ENCODE results near the gene FNIP1.
"Not testable (repeated sequence)": the region's sequence is repeated elsewhere in the genome, so short reads cannot be mapped to it uniquely, and the experiment has no call there.

FNIP1 gene

GRCh38 chr5:131786900-131787692 is 9.7 kb downstream of the FNIP1 start:
- no peak for DNase-seq (ENCODE audit: low spot score)

GRCh38 chr5:131786036-131786435 is 10.8 kb downstream of the FNIP1 start:
- no peak for DNase-seq (ENCODE audit: low spot score)

GRCh38 chr5:131783874-131784273 is 12.9 kb downstream of the FNIP1 start:
- no peak for DNase-seq (ENCODE audit: low spot score)

- no peak for DNase-seq (ENCODE audit: low spot score)
Observed at GRCh38 chr5:131783357-131783756, 13.5 kb downstream of the FNIP1 start.

- no peak for DNase-seq (ENCODE audit: low spot score)
Observed at GRCh38 chr5:131782717-131783116, 14.1 kb downstream of the FNIP1 start.

GRCh38 chr5:131778141-131778540 is 18.7 kb downstream of the FNIP1 start:
- not testable (repeated sequence) for DNase-seq (ENCODE audit: low spot score)

- DNase-seq (ENCODE audit: low spot score) = no peak
Observed at GRCh38 chr5:131776450-131776849, 20.4 kb downstream of the FNIP1 start.

- DNase-seq (ENCODE audit: low spot score) = no peak
Observed at GRCh38 chr5:131774652-131775367, 22.0 kb downstream of the FNIP1 start.

GRCh38 chr5:131773805-131774204 is 23.0 kb downstream of the FNIP1 start:
- DNase-seq (ENCODE audit: low spot score) = no peak

- DNase-seq (ENCODE audit: low spot score) = no peak
Observed at GRCh38 chr5:131771692-131772091, 25.1 kb downstream of the FNIP1 start.

- no peak for DNase-seq (ENCODE audit: low spot score)
Observed at GRCh38 chr5:131769961-131770360, 26.9 kb downstream of the FNIP1 start.

GRCh38 chr5:131769336-131769735 is 27.5 kb downstream of the FNIP1 start:
- no peak for DNase-seq (ENCODE audit: low spot score)

GRCh38 chr5:131767891-131768290 is 28.9 kb downstream of the FNIP1 start:
- DNase-seq (ENCODE audit: low spot score) = no peak

- no peak for DNase-seq (ENCODE audit: low spot score)
Observed at GRCh38 chr5:131766689-131767088, 30.1 kb downstream of the FNIP1 start.

GRCh38 chr5:131765261-131765660 is 31.6 kb downstream of the FNIP1 start:
- no peak for DNase-seq (ENCODE audit: low spot score)

- DNase-seq (ENCODE audit: low spot score) = no peak
Observed at GRCh38 chr5:131763968-131764367, 32.8 kb downstream of the FNIP1 start.

GRCh38 chr5:131760793-131761192 is 36.0 kb downstream of the FNIP1 start:
- no peak for DNase-seq (ENCODE audit: low spot score)

- no peak for DNase-seq (ENCODE audit: low spot score)
Observed at GRCh38 chr5:131759704-131760103, 37.1 kb downstream of the FNIP1 start.

- no peak for DNase-seq (ENCODE audit: low spot score)
Observed at GRCh38 chr5:131758520-131758900, 38.3 kb downstream of the FNIP1 start.

GRCh38 chr5:131757830-131758519 is 38.8 kb downstream of the FNIP1 start:
- DNase-seq (ENCODE audit: low spot score) = no peak

- no peak for DNase-seq (ENCODE audit: low spot score)
Observed at GRCh38 chr5:131756942-131757341, 39.9 kb downstream of the FNIP1 start.

GRCh38 chr5:131754363-131754762 is 42.5 kb downstream of the FNIP1 start:
- DNase-seq (ENCODE audit: low spot score) = no peak

GRCh38 chr5:131751506-131751905 is 45.3 kb downstream of the FNIP1 start:
- no peak for DNase-seq (ENCODE audit: low spot score)

Measured in AG08396 (cell line).